OCI-LY3 (cell line): ENCODE results near the gene USH2A.

Experiments used
- H2AFZ ChIP-seq: fragments of 200-600, 300-600 bp; shearing (Covaris generic); 2 replicates; pipeline ENCODE4 v1.6.0; 2014; ENCODE audit warnings: antibody characterized with exemption, low read depth, low read length
- H3K27ac ChIP-seq: fragments of 200-600, 300-600 bp; sonication (generic); 2 replicates; pipeline ENCODE4 v1.5.1; 2014; ENCODE audit warnings: mild to moderate bottlenecking, low read length, moderate library complexity, mixed read lengths
- H3K27me3 ChIP-seq: fragments of 200-600, 300-600 bp; sonication (generic); 2 replicates; pipeline ENCODE4 v1.6.1; 2014; ENCODE audit warnings: low read depth, low read length, mixed read lengths
- H3K36me3 ChIP-seq: fragments of 200-600, 300-600 bp; sonication (generic); replicated peaks from 2 replicates; pipeline ENCODE3; 2014; ENCODE audit warnings: low read depth, low read length, mixed read lengths
- H3K4me1 ChIP-seq: fragments of 300-600, 200-600 bp; sonication (generic); 2 replicates; pipeline ENCODE4 v1.6.1; 2014; ENCODE audit warnings: low read length, mixed read lengths
- H3K4me2 ChIP-seq: fragments of 200-600, 300-600 bp; sonication (generic); 2 replicates; pipeline ENCODE4 v1.6.1; 2014; ENCODE audit warnings: low read length, mixed read lengths
- H3K4me3 ChIP-seq: fragments of 300-600, 200-600 bp; sonication (generic); 2 replicates; pipeline ENCODE4 v1.5.1; 2014; ENCODE audit warnings: antibody characterized with exemption, mild to moderate bottlenecking, low read length, moderate library complexity
- H3K79me2 ChIP-seq: fragments of 300-600, 200-600 bp; shearing (Covaris generic); 2 replicates; pipeline ENCODE4 v1.6.1; 2014; ENCODE audit warnings: mild to moderate bottlenecking, low read length, mixed read lengths
- H3K9ac ChIP-seq: fragments of 300-600, 200-600 bp; shearing (Covaris generic); 2 replicates; pipeline ENCODE4 v1.6.0; 2014; ENCODE audit warnings: mild to moderate bottlenecking, low read length, moderate library complexity
- H3K9me3 ChIP-seq: fragments of 200-600, 300-600 bp; shearing (Covaris generic); 2 replicates; pipeline ENCODE4 v1.6.1; 2014; ENCODE audit warnings: low read length, mixed read lengths; ENCODE audit not compliant: insufficient read depth
- H4K20me1 ChIP-seq: fragments of 200-600, 300-600 bp; sonication (generic); 2 replicates; pipeline ENCODE4 v1.6.1; 2016; ENCODE audit warnings: low read length, mixed read lengths; ENCODE audit not compliant: insufficient read depth
- CTCF ChIP-seq: fragments of 200-600, 300-600 bp; sonication (generic); IDR thresholded peaks from 2 replicates; pipeline ENCODE4 v1.5.1; 2014; ENCODE audit warnings: antibody characterized with exemption, low read length, low read depth
- EZH2phosphoT487 ChIP-seq: fragments of 200-600 bp; shearing (Covaris generic); IDR thresholded peaks from 2 replicates; pipeline ENCODE4 v1.6.1; 2018; ENCODE audit warnings: antibody characterized with exemption, mixed run types, low read depth

Gene USH2A

DNA sequence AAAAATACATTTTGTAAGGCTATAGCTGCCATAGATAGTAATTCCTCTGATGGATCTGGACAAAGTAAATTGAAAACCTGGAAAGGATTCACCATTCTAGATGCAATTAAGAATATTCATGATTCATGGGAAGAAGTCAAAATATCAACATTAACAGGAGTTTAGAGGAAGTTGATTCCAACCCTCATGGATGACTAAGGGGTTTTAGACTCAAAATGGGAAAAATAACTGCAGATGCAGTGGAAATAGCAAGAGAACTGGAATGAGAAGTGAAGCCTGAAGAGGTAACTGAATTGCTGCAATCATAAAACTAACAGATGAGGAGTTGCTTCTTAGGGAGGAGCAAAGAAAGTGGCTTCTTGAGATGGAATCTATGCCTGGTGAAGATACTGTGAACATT is 625.4 kb downstream of the USH2A start:
- TF ChIP-seq EZH2phosphoT487 (no peak), CTCF (no peak)
- no peak overlapping the region for H3K9ac ChIP-seq
- no peaks in the 10 kb centered on the region for H3K36me3 ChIP-seq
- H3K79me2 ChIP-seq, result no peaks in the 10 kb centered on the region
- H3K4me1 ChIP-seq, result no peaks in the 10 kb centered on the region
- no peaks in the 10 kb centered on the region for H3K9me3 ChIP-seq
- H3K27ac ChIP-seq, result no peak overlapping the region
- no peaks in the 10 kb centered on the region for H3K27me3 ChIP-seq
- no peak overlapping the region for H2AFZ ChIP-seq
- H4K20me1 ChIP-seq, result no peaks in the 10 kb centered on the region
- no peak overlapping the region for H3K4me2 ChIP-seq
- H3K4me3 ChIP-seq, result no peak overlapping the region

DNA sequence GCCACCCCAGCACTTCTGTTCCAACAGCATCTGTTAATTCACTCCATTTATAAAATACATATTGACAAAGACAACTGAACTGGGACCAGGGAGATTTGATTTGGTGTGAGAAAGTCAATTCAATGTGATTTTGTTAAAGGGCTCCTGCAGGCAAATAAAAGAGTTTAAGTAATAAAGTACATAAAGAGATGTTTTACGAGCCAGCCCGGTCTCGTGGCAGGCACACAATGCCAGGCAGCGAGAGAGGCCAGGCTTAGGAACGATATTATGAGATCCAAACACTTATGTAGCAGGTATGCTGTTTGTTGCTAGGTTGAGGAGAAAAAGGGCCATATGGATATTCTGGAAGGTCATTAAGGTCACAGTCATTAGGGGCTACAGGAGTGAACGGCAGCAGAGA is 629.1 kb downstream of the USH2A start:
- H3K4me2 ChIP-seq, result no peak overlapping the region
- no peaks in the 10 kb centered on the region for H3K36me3 ChIP-seq
- H3K4me1 ChIP-seq, result no peaks in the 10 kb centered on the region
- no peak overlapping the region for H3K9ac ChIP-seq
- H3K79me2 ChIP-seq, result no peaks in the 10 kb centered on the region
- H2AFZ ChIP-seq, result no peak overlapping the region
- no peaks in the 10 kb centered on the region for H3K9me3 ChIP-seq
- TF ChIP-seq EZH2phosphoT487, result no peak
- TF ChIP-seq CTCF, result no peak
- no peak overlapping the region for H3K4me3 ChIP-seq
- no peaks in the 10 kb centered on the region for H3K27me3 ChIP-seq
- H3K27ac ChIP-seq, result no peak overlapping the region
- H4K20me1 ChIP-seq, result no peaks in the 10 kb centered on the region

DNA sequence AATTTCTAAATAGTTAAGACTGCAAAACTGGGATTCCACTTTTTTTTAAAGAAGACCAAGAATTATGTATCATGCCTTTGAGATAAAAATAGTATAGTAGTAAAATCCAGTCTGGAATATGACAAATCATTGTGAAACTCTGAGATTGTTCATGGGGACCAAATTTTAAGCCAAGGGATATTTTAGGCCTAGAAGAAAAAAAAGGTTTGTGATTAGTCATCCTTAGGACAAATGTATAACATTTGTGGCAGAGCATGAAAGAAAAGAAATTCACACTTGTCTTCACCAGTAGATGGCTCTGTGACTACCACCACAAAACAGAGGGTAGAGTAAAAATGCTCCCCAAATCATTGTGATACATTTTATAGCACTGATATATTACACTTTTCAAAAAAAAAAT is 630.1 kb downstream of the USH2A start:
- H3K27ac ChIP-seq, result no peak overlapping the region
- H3K9ac ChIP-seq, result no peak overlapping the region
- TF ChIP-seq CTCF (peak; percentile 63), EZH2phosphoT487 (no peak)
- no peaks in the 10 kb centered on the region for H3K27me3 ChIP-seq
- no peak overlapping the region for H3K4me2 ChIP-seq
- no peaks in the 10 kb centered on the region for H3K36me3 ChIP-seq
- H3K4me3 ChIP-seq, result no peak overlapping the region
- no peaks in the 10 kb centered on the region for H3K79me2 ChIP-seq
- H3K4me1 ChIP-seq, result no peaks in the 10 kb centered on the region
- H4K20me1 ChIP-seq, result no peaks in the 10 kb centered on the region
- no peak overlapping the region for H2AFZ ChIP-seq
- H3K9me3 ChIP-seq, result no peaks in the 10 kb centered on the region

- H3K4me3 ChIP-seq, result no peak overlapping the region
- H3K9me3 ChIP-seq, result no peaks in the 10 kb centered on the region
- H3K4me2 ChIP-seq, result no peak overlapping the region
- TF ChIP-seq EZH2phosphoT487, result no peak
- no peak for TF ChIP-seq CTCF
- H3K27me3 ChIP-seq, result no peaks in the 10 kb centered on the region
- no peaks in the 10 kb centered on the region for H3K4me1 ChIP-seq
- no peaks in the 10 kb centered on the region for H4K20me1 ChIP-seq
- H3K9ac ChIP-seq, result no peak overlapping the region
- no peak overlapping the region for H3K27ac ChIP-seq
- H2AFZ ChIP-seq, result no peak overlapping the region
- no peaks in the 10 kb centered on the region for H3K36me3 ChIP-seq
- no peaks in the 10 kb centered on the region for H3K79me2 ChIP-seq
Observed at GRCh38 chr1:215792446-215792845, 630.8 kb downstream of the USH2A start.
